Sigmoid colon (tissue), 3 donors: ENCODE data around the gene COA1.

Source experiments
- POLR2A ChIP-seq, 2 donors: fragments of 450-650 bp; IDR thresholded peaks; one replicate each; pipeline ENCODE4 v1.6.1; 2016; ENCODE audit warnings: antibody characterized with exemption in 2 of 2, mild to moderate bottlenecking in 2 of 2, moderate library complexity in 2 of 2
- TF ChIP-seq, protein P1 (sequence below), 4 experiments: fragments of 450-650 bp in 3 of 4; fragments of 200-600 bp in 1 of 4; IDR thresholded peaks; one replicate each; pipeline ENCODE4 v1.5.1; 2016 to 2019; ENCODE audit warnings: antibody characterized with exemption in 4 of 4, mild to moderate bottlenecking in 3 of 4, moderate library complexity in 2 of 4

DNA sequence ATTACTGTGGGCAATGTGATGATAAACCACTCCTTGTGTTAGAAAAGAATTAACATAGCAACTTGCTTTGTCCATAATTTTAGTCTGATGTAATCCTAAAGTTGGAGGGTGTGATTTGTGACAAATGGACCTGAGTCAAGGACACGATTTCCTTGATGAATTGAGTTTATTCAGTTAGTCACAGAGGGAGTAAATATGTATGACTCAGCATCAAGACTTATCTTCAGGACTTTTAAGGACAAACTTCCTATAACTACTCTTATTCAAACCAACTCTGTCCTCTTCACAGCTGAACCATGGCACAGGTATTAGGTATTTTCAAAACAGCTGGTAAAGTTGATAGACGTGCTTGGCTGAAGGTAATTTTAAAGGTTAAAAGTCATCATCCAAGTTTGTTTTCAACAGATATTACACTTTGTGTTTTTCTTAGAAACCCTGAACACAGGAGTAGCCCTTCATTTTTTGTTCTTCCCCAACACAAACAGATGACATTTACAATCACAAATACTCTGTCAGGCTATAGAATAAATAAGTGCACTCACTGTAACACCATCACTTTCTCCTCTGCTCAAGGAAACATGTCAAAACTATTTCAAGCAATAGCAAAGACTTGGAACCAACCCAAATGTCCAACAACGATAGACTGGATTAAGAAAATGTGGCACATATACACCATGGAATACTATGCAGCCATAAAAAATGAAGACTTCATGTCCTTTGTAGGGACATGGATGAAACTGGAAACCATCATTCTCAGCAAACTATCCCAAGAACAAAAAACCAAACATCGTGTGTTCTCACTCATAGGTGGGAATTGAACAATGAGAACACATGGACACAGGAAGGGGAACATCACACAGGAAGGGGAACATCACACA, 54.5 kb downstream of the COA1 start:
- TF ChIP-seq, protein P1, sequence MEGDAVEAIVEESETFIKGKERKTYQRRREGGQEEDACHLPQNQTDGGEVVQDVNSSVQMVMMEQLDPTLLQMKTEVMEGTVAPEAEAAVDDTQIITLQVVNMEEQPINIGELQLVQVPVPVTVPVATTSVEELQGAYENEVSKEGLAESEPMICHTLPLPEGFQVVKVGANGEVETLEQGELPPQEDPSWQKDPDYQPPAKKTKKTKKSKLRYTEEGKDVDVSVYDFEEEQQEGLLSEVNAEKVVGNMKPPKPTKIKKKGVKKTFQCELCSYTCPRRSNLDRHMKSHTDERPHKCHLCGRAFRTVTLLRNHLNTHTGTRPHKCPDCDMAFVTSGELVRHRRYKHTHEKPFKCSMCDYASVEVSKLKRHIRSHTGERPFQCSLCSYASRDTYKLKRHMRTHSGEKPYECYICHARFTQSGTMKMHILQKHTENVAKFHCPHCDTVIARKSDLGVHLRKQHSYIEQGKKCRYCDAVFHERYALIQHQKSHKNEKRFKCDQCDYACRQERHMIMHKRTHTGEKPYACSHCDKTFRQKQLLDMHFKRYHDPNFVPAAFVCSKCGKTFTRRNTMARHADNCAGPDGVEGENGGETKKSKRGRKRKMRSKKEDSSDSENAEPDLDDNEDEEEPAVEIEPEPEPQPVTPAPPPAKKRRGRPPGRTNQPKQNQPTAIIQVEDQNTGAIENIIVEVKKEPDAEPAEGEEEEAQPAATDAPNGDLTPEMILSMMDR (IDR thresholded peaks at IDR 0.05) = no peak
- no peak for TF ChIP-seq POLR2A (IDR thresholded peaks at IDR 0.05)
